HAP-1 (cell line): ENCODE data around the gene PMM1.

Source experiments
- DNase-seq, 2 experiments: peaks; one replicate each; pipeline ENCODE4 v3.0.0-alpha.2; 2016 to 2020; ENCODE audit warnings: low spot score in 2 of 2
- H3K27me3 ChIP-seq: fragments of 250-450 bp; sonication (Bioruptor Pico); 2 replicates; pipeline ENCODE4 v1.5.1; 2020; ENCODE audit warnings: low read depth, mild to moderate bottlenecking, moderate library complexity
- H3K36me3 ChIP-seq: fragments of 250-450 bp; sonication (Bioruptor Pico); replicated peaks from 2 replicates; pipeline ENCODE4 v1.5.1; 2020; ENCODE audit warnings: mild to moderate bottlenecking
- H3K4me1 ChIP-seq: fragments of 250-450 bp; sonication (Bioruptor Pico); 2 replicates; pipeline ENCODE4 v1.5.1; 2020; ENCODE audit warnings: mild to moderate bottlenecking
- H3K4me3 ChIP-seq: fragments of 250-450 bp; sonication (Bioruptor Pico); 2 replicates; pipeline ENCODE4 v1.5.1; 2020; ENCODE audit warnings: mild to moderate bottlenecking, moderate library complexity
- H3K9me3 ChIP-seq: fragments of 250-450 bp; sonication (Bioruptor Pico); 2 replicates; pipeline ENCODE4 v1.5.1; 2020; ENCODE audit warnings: mild to moderate bottlenecking, moderate library complexity
- in situ Hi-C: fragments of 300-500 bp; cut with MboI; formaldehyde crosslinking; loops from 3 replicates; pipeline ENCODE4 v1.14.3; 2020; ENCODE audit warnings: low sequenced_read_pairs, inconsistent platforms, mixed read lengths

Gene PMM1

DNA sequence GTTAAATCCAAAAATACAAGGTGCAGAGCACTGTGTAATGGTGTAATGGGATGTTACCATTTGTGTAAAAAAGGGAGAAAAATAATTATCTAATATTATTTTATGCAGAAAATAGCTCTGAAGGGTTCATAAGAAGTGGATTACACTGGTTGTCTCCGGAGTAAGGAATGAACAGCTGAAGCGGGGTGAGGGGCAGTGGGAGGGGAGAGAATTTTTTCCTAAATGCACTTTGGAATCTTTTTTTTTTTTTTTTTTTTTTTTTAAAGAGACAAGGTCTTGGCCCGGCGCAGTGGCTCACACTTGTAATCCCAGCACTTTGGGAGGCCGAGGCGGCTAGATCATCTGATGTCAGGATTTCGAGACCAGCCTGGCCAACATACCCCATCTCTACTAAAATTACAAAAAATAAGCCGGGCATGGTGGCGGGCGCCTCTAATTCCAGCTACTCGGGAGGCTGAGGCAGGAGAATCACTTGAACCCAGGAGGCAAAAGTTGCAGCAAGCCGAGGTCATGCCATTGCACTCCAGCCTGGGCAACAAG lies 38.6 kb downstream of the PMM1 start:
- in situ Hi-C loops: no loop called here
- Histone ChIP-seq H3K4me3 (no peak overlapping the region), H3K27me3 (no peaks in the 10 kb centered on the region), H3K9me3 (no peaks in the 10 kb centered on the region), H3K36me3 (no peaks in the 10 kb centered on the region), H3K4me1 (no peaks in the 10 kb centered on the region)
- DNase-seq: no peak

DNA sequence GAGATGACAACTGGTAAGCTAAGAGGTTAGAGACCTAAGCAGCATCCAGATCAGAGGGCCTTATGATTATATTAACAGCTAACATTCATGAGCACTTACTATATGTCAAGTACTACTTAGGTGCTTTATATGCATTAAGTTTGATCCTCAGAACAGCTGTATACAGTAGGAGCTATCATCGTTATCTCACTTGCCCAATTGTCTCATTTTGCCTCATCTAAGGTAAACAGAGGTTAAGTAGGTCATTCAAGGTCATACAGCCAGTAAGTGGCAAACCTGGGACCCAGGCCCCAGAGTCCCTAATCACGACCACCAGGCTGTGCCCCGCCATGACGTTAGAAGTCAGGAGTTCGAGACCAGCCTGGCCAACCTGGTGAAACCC lies 40.8 kb downstream of the PMM1 start:
- no peaks in the 10 kb centered on the region for H3K27me3 ChIP-seq
- in situ Hi-C loops: no loop called here

GRCh38 chr22:41544671-41545476 lies 44.8 kb downstream of the PMM1 start:
- Histone ChIP-seq H3K4me1 (peaks cover 10% of the 10 kb centered on the region), H3K9me3 (no peaks in the 10 kb centered on the region), H3K27me3 (no peaks in the 10 kb centered on the region), H3K36me3 (peaks cover 14% of the 10 kb centered on the region), H3K4me3 (peak overlapping the region; percentile 96)
- no peak for DNase-seq
- in situ Hi-C loops: no loop called here

More for the DNA sequence above, 40.8 kb downstream of the PMM1 start:
- H3K4me1 ChIP-seq: no peaks in the 10 kb centered on the region; the same call in 1 of the 2 replicates
- no peaks in the 10 kb centered on the region for H3K9me3 ChIP-seq
- peaks cover 3% of the 10 kb centered on the region for H3K36me3 ChIP-seq
- DNase-seq: no peak
- H3K4me3 ChIP-seq: no peak overlapping the region

GRCh38 chr22:41543854-41544670 lies 45.6 kb downstream of the PMM1 start, which contains the start of gene POLR3H:
TSS of gene POLR3H (minus strand) at chr22:41544470. CDS start at chr22:41544101, 369 bp downstream.
- H3K4me1 ChIP-seq: peaks cover 10% of the 10 kb centered on the region
- in situ Hi-C loops: no loop called here
- no peaks in the 10 kb centered on the region for H3K9me3 ChIP-seq
- DNase-seq: peak; percentile 97 to 100
- H3K27me3 ChIP-seq: no peaks in the 10 kb centered on the region
- H3K4me3 ChIP-seq: peak within 1 kb of the TSS; percentile 96
- H3K36me3 ChIP-seq: peaks cover 21% of the 10 kb centered on the region

GRCh38 chr22:41542224-41542623 lies 47.4 kb downstream of the PMM1 start:
- H3K27me3 ChIP-seq: no peaks in the 10 kb centered on the region
- in situ Hi-C loops: no loop called here
- no peaks in the 10 kb centered on the region for H3K9me3 ChIP-seq
- peaks cover 31% of the 10 kb centered on the region for H3K36me3 ChIP-seq
- H3K4me1 ChIP-seq: peaks cover 10% of the 10 kb centered on the region
- H3K4me3 ChIP-seq: peak overlapping the region; percentile 96
- no peak for DNase-seq

GRCh38 chr22:41541484-41541883 lies 48.2 kb downstream of the PMM1 start:
- H3K4me3 ChIP-seq: no peak overlapping the region
- H3K36me3 ChIP-seq: peaks cover 32% of the 10 kb centered on the region
- in situ Hi-C loops: no loop called here
- no peaks in the 10 kb centered on the region for H3K9me3 ChIP-seq
- DNase-seq: no peak
- H3K4me1 ChIP-seq: peaks cover 10% of the 10 kb centered on the region
- no peaks in the 10 kb centered on the region for H3K27me3 ChIP-seq

- Histone ChIP-seq H3K4me3 (no peak overlapping the region), H3K36me3 (peaks cover 36% of the 10 kb centered on the region), H3K4me1 (peaks cover 10% of the 10 kb centered on the region), H3K9me3 (no peaks in the 10 kb centered on the region), H3K27me3 (no peaks in the 10 kb centered on the region)
- in situ Hi-C loops: no loop called here
- no peak for DNase-seq
These were observed 49.3 kb downstream of the PMM1 start for GRCh38 chr22:41540365-41540764.

- in situ Hi-C loops: no loop called here
These were observed 49.7 kb downstream of the PMM1 start for GRCh38 chr22:41540006-41540315.

GRCh38 chr22:41539146-41540005 lies 50.3 kb downstream of the PMM1 start:
- H3K4me3 ChIP-seq: no peak overlapping the region
- H3K27me3 ChIP-seq: no peaks in the 10 kb centered on the region
- no peak for DNase-seq
- H3K36me3 ChIP-seq: peaks cover 38% of the 10 kb centered on the region
- in situ Hi-C loops: no loop called here
- no peaks in the 10 kb centered on the region for H3K9me3 ChIP-seq
- peaks cover 10% of the 10 kb centered on the region for H3K4me1 ChIP-seq

More at GRCh38 chr22:41540006-41540315, 49.7 kb downstream of the PMM1 start:
- no peak for DNase-seq
- no peaks in the 10 kb centered on the region for H3K9me3 ChIP-seq
- no peaks in the 10 kb centered on the region for H3K27me3 ChIP-seq
- peaks cover 38% of the 10 kb centered on the region for H3K36me3 ChIP-seq
- no peak overlapping the region for H3K4me3 ChIP-seq
- peaks cover 10% of the 10 kb centered on the region for H3K4me1 ChIP-seq

- no peak overlapping the region for H3K4me3 ChIP-seq
- in situ Hi-C loops: no loop called here
- H3K27me3 ChIP-seq: no peaks in the 10 kb centered on the region
- H3K36me3 ChIP-seq: peaks cover 33% of the 10 kb centered on the region
- no peaks in the 10 kb centered on the region for H3K9me3 ChIP-seq
- H3K4me1 ChIP-seq: peaks cover 10% of the 10 kb centered on the region
- DNase-seq: no peak
These were observed 51.1 kb downstream of the PMM1 start for GRCh38 chr22:41538583-41538982.

GRCh38 chr22:41537203-41537602 lies 52.4 kb downstream of the PMM1 start:
- H3K27me3 ChIP-seq: no peaks in the 10 kb centered on the region
- H3K4me3 ChIP-seq: no peak overlapping the region
- DNase-seq: no peak
- H3K9me3 ChIP-seq: no peaks in the 10 kb centered on the region
- H3K4me1 ChIP-seq: no peaks in the 10 kb centered on the region
- in situ Hi-C loops: no loop called here
- H3K36me3 ChIP-seq: peaks cover 46% of the 10 kb centered on the region

DNA sequence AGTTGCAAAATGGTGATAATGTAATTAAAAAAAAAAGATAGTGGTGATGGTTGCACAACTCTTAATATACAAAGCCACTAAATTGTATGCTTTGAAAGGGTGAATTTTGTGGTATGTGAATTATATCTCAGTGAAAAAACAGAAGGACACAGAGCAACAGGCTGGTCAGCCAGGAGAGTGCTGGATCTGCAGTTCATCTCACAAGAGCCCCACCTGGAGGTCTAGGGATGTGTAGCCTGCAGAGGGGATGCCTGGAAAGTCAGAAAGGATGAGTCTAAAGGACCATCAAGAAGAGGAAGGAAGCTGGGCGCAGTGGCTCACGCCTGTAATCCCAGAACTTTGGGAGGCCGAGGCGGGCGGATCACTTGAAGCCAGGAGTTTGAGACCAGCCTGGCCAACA lies 54.4 kb downstream of the PMM1 start:
- H3K36me3 ChIP-seq: peaks cover 61% of the 10 kb centered on the region
- DNase-seq: no peak
- no peak overlapping the region for H3K4me3 ChIP-seq

DNA sequence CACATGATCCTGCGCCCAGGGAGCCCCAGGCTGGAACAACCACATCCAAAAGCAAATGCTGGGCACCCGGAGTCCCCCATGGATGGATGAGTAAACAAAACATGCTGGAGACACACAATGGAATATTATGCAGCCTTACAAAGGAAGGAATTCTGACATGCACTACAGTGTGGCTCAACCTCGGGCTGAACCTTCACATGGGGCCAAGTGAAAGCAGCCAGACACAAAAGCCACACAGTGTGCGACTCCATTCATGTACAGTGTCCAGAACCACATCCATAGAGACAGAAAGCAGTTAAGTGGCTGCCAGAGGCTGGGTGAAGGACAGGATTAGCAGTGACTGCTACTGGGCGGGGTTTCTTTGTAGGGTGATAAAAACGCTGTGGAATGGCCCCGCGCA lies 55.4 kb downstream of the PMM1 start:
- H3K4me1 ChIP-seq: no peaks in the 10 kb centered on the region
- H3K4me3 ChIP-seq: no peak overlapping the region
- no peak for DNase-seq
- H3K9me3 ChIP-seq: no peaks in the 10 kb centered on the region
- peaks cover 54% of the 10 kb centered on the region for H3K36me3 ChIP-seq
- in situ Hi-C loops: no loop called here
- H3K27me3 ChIP-seq: no peaks in the 10 kb centered on the region

More for the DNA sequence above, 54.4 kb downstream of the PMM1 start:
- in situ Hi-C loops: no loop called here
- Histone ChIP-seq H3K9me3 (no peaks in the 10 kb centered on the region), H3K4me1 (no peaks in the 10 kb centered on the region), H3K27me3 (no peaks in the 10 kb centered on the region)
